Skeletal muscle satellite cell (primary cell): ENCODE results near the gene IKBKG.
"Not testable (repeated sequence)": the region's sequence is repeated elsewhere in the genome, so short reads cannot be mapped to it uniquely, and the experiment has no call there.

ENCODE experiments used
- H3K27me3 ChIP-seq: 2 replicates; pipeline ENCODE4 v1.7.0; 2013; ENCODE audit warnings: low read length; ENCODE audit not compliant: control insufficient read depth, insufficient read depth
- H3K36me3 ChIP-seq: 2 replicates; pipeline ENCODE4 v1.7.0; 2013; ENCODE audit warnings: mild to moderate bottlenecking, control low read depth, low read length; ENCODE audit not compliant: insufficient read depth
- H3K4me1 ChIP-seq: 2 replicates; pipeline ENCODE4 v1.7.0; 2013; ENCODE audit warnings: low read length; ENCODE audit not compliant: control insufficient read depth, insufficient read depth
- H3K4me2 ChIP-seq: 2 replicates; pipeline ENCODE4 v1.7.0; 2013; ENCODE audit warnings: mild to moderate bottlenecking, low read length
- H3K4me3 ChIP-seq: 2 replicates; pipeline ENCODE4 v1.7.0; 2013; ENCODE audit warnings: low read length
- H3K9ac ChIP-seq: 2 replicates; pipeline ENCODE4 v1.7.0; 2013; ENCODE audit warnings: mild to moderate bottlenecking, low read depth, low read length, moderate library complexity
- H3K9me3 ChIP-seq: replicated peaks from 2 replicates; pipeline ENCODE4 v1.7.0; 2013; ENCODE audit warnings: mild to moderate bottlenecking, control low read depth, low read length

Gene IKBKG

DNA sequence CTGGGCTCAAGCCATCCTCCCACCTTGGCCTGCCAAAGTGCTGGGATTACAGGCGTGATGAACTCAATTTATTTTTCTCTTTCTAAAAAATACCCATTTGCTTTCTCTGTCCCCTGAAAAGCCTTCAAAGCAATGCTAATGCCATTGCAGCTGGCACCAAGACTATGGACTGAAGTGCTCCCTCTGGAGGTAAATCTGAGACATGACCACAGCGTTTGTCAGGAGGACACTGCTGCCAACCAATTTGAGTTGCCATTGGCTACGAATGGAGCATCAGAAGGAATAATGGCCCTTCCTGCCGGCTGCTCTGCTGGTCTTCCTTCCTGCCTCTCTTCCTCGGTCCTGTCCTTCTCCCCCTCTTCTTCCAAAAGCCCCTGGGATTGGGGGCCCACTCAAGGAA lies 27.7 kb downstream of the IKBKG start:
- not testable (repeated sequence) for H3K4me3 ChIP-seq, H3K9me3 ChIP-seq, H3K9ac ChIP-seq, H3K36me3 ChIP-seq, H3K27me3 ChIP-seq, H3K4me1 ChIP-seq, H3K4me2 ChIP-seq

DNA sequence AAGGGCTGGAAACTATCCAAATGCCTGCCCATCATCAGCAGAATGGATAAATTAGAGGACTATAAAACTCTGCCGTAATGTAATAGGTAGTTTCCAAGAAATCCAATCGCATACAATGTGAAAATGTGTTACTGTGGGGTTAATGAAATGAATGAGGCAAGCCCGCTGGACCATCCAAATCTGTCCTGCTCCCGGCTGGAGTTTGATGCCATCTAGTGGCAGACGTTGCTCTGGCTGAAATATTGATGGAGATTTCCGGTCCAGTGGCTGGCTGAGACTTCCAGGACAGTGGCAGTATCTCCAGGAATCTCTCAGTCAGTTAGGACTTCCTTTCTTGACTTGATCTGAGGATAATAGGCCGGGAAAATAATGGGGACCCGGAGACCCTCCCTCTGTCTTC lies 35.6 kb downstream of the IKBKG start:
- not testable (repeated sequence) for H3K36me3 ChIP-seq, H3K9me3 ChIP-seq, H3K9ac ChIP-seq, H3K4me2 ChIP-seq, H3K4me1 ChIP-seq, H3K4me3 ChIP-seq, H3K27me3 ChIP-seq

DNA sequence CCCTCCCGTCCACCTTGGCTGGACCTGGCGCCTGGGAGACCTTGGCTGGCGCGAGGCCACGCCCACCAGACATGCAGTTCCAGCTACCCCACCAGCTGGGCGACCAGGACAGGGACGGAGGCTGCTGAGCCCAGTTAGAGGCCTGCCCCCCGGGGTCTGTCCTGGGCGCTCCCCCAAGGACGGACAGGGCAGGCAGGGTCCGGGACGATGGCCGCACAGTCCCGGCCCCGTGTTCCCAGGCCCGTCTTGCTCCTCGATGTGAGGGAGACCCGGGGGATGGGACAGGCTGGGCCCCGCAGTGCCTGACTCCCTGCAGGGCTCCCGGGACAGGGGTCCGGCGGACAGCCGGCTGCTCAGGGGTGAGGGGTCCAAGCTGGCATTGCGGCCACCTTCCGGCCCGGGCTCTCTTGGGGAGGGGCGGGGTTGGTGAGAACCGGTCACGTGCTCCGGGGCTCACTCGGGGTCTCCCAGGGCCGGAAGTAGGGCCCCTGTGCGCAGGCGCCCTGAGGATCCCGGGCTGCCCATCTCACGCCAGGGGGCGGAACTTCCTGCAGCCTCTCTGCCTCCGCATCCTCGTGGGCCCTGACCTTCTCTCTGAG lies 37.3 kb downstream of the IKBKG start, which contains the start of gene CTAG1A:
Gene CTAG1A, plus strand, starts transcription at position 549 of the 599 bp plus-strand sequence. CDS start 74 bp downstream, outside the sequence.
- not testable (repeated sequence) for H3K9ac ChIP-seq, H3K36me3 ChIP-seq, H3K4me3 ChIP-seq, H3K27me3 ChIP-seq, H3K4me1 ChIP-seq, H3K9me3 ChIP-seq, H3K4me2 ChIP-seq

DNA sequence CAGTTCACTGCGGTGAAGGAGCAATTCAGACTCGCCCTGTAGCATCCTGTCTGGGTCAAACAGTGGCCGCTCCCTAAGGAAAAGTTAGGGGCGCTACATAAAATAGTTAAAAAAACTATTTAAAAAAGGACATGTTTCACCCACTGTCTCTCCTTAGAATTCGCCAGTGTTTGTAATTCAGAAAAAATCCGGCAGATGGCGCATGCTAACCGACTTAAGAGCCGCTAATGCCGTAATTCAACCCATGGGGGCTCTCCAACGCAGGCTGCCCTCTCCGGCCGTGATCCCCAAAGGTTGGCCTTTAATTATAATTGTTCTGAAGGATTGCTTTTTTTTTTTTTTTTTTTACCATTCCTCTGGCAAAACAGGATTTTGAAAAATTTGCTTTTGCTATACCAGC lies 43.0 kb downstream of the IKBKG start:
- H3K9ac ChIP-seq, H3K4me1 ChIP-seq, H3K4me2 ChIP-seq, H3K4me3 ChIP-seq, H3K36me3 ChIP-seq, H3K27me3 ChIP-seq, H3K9me3 ChIP-seq: not testable (repeated sequence)

DNA sequence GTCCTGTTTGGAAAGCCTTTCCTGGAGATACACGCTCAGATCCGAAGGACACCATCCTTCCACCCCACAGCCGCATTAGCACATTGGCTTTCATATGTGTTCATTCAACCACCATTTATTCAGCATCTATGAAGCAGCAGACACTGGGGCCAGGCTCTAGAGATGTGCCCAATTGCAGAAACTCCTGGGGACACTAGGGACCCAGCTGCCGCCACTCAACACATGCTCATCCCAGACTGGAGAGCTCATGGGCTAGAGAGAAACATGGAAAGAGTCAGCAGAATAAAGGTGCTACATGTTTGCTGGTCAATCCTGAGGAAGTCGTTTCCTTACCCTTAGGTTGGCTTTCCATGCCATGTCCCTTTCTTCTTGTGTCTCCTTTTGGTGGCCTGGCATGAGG lies 45.1 kb downstream of the IKBKG start:
- no peaks in the 10 kb centered on the region for H3K36me3 ChIP-seq
- no peak overlapping the region for H3K9ac ChIP-seq
- no peaks in the 10 kb centered on the region for H3K9me3 ChIP-seq
- no peak overlapping the region for H3K4me2 ChIP-seq
- peaks cover 7% of the 10 kb centered on the region for H3K27me3 ChIP-seq
- no peaks in the 10 kb centered on the region for H3K4me1 ChIP-seq
- no peak overlapping the region for H3K4me3 ChIP-seq

DNA sequence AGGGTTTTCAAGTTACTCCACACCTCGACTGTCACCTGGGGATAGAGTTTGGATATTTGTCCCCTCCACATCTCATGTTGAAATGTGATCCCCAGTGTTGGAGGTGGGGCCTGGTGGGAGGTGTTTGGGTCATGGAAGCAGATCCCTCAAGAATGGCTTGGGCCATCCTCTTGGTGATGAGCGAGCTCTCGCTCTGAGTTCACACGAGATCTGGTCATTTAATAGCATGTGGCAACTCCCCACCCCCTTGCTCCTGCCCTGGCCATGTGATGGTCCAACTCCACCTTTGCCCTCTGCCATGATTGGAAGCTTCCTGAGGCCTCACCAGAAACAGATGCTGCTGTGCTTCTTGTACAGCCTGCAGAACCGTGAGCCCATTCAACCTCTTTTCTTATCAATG lies 45.8 kb downstream of the IKBKG start:
- no peaks in the 10 kb centered on the region for H3K4me1 ChIP-seq
- H3K4me2 ChIP-seq: no peak overlapping the region
- H3K4me3 ChIP-seq: no peak overlapping the region
- H3K9ac ChIP-seq: no peak overlapping the region
- H3K9me3 ChIP-seq: no peaks in the 10 kb centered on the region
- H3K27me3 ChIP-seq: peaks cover 7% of the 10 kb centered on the region
- no peaks in the 10 kb centered on the region for H3K36me3 ChIP-seq

DNA sequence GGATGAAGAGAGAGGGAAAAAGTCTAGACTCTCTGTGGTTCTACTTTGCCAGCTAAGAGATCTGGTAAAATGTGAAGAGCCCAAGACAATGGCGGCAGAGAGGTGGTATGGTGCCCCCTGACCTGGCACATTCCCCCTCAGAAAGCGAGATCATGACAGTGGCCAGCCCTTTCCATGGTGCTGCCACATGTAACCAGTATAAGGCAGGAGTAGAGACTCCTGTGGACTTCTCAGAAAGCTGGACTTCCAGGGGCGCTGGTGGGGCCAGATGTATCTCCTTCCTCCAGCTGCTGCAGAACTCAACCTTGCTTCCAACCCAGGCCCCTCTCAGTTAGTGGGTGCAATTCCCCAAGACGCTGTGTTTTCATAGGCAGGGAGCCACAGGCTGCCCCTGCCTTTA lies 47.1 kb downstream of the IKBKG start:
- Histone ChIP-seq H3K4me2 (no peak overlapping the region), H3K9ac (no peak overlapping the region), H3K9me3 (no peaks in the 10 kb centered on the region), H3K4me1 (no peaks in the 10 kb centered on the region), H3K36me3 (no peaks in the 10 kb centered on the region), H3K27me3 (peaks cover 7% of the 10 kb centered on the region), H3K4me3 (no peak overlapping the region)

DNA sequence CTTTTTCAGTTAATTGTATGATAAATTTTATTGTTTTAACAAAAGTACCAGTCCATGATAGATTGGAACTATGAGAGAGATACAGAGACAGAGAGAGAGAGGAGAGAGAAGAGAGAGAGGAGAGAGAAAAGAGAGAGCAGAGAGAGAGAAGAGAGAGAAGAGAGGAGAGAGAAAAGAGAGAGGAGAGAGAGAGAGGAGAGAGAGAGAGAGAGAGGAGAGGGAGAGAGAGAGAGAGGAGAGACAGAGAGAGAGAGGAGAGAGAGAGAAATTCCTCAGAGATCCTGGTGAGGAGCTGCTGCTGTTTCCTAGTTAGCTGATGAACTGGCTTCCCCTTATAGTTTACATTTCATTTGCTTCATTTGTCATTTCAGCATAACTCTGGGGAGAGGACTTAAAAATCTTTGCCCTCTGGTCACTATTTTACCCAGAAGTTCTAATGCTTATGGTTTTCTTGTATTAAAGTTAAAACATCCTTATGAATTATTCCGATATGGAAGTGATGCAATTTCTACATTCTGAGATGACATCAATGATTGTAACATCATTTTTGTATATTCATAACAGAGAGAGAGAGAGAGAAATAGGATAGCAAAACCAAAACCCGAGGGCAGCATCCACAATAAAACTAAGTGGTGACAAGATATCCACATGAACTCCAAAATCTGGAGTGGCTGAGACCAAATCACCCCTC lies 48.3 kb downstream of the IKBKG start:
- H3K9ac ChIP-seq: no peak overlapping the region
- H3K4me1 ChIP-seq: peaks cover 8% of the 10 kb centered on the region
- no peaks in the 10 kb centered on the region for H3K9me3 ChIP-seq
- no peaks in the 10 kb centered on the region for H3K36me3 ChIP-seq
- H3K27me3 ChIP-seq: peaks cover 7% of the 10 kb centered on the region
- no peak overlapping the region for H3K4me3 ChIP-seq
- no peak overlapping the region for H3K4me2 ChIP-seq

DNA sequence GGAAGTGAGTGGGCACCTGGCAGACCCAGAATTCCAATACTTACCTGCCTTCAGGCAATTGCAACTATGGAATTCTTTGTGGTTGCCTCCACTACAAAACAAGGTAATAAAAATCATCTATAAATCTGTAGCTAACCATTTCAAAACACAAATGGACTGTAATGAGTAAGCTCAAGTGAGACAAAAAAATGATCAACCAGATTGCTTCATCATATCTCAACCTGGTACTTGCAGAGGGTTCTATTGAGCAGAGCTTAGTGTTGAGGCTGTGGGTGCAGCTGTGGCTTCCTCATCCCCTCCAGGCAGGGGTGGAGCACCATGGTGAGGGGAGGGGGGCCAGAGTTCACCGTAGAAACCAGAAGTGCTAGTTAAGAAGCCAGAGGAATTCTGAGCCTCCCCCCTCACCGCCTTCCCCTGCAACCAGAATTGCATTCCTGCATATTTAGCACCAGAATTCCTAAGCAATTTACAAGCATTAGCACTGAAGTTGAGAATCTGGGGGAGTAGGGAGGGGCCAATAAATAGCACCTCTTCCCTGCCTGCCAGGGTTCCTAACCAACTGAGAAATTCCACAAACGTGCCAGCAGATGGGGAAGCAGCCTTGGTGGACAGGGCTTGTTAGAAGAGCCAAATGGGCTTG lies 49.0 kb downstream of the IKBKG start:
- no peaks in the 10 kb centered on the region for H3K9me3 ChIP-seq
- H3K36me3 ChIP-seq: no peaks in the 10 kb centered on the region
- peaks cover 14% of the 10 kb centered on the region for H3K4me1 ChIP-seq
- no peak overlapping the region for H3K4me3 ChIP-seq
- no peak overlapping the region for H3K9ac ChIP-seq
- no peak overlapping the region for H3K4me2 ChIP-seq
- peaks cover 7% of the 10 kb centered on the region for H3K27me3 ChIP-seq

DNA sequence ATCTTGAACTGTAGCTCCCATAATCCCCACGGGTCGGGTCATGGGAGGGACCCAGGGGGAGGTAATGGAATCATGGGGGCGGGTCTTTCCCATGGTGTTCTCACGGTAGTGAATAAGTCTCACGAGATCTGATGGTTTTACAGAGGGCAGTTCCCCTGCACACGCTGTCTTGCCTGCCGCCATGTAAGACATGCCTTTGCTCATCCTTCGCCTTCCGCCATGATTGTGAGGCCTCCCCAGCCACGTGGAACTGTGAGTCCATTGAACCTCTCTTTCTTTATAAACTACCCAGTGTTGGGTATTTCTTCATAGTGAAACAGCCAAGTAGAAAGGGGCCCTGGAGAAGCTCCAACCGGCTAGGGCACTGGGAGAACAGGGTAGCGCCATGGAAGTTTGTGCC lies 49.8 kb downstream of the IKBKG start:
- Histone ChIP-seq H3K4me3 (no peak overlapping the region), H3K9me3 (no peaks in the 10 kb centered on the region), H3K36me3 (no peaks in the 10 kb centered on the region), H3K4me2 (no peak overlapping the region), H3K9ac (no peak overlapping the region), H3K27me3 (peaks cover 4% of the 10 kb centered on the region), H3K4me1 (peaks cover 14% of the 10 kb centered on the region)

DNA sequence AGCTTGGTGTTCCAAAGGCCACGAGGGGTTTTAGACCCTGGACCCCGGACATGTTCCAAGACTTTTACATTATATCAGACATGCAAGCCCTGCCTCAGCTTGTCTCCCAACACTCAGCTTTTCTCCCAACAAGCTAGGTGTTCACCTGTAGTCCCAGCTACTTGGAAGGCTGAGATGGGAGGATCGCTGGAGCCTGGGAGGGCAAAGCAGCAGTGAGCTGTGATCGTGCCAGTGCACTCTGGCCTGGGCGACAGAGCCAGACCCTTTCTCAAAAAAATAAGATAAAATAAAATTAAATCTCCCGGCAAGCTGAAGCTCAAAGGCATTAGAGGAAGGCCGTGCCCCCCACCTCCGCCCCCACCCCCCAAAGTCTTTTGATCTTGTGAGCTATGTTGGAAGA lies 51.2 kb downstream of the IKBKG start:
- Histone ChIP-seq H3K27me3 (peaks cover 4% of the 10 kb centered on the region), H3K9me3 (no peaks in the 10 kb centered on the region), H3K36me3 (no peaks in the 10 kb centered on the region), H3K4me3 (no peak overlapping the region), H3K4me2 (no peak overlapping the region), H3K4me1 (peaks cover 19% of the 10 kb centered on the region), H3K9ac (no peak overlapping the region)

DNA sequence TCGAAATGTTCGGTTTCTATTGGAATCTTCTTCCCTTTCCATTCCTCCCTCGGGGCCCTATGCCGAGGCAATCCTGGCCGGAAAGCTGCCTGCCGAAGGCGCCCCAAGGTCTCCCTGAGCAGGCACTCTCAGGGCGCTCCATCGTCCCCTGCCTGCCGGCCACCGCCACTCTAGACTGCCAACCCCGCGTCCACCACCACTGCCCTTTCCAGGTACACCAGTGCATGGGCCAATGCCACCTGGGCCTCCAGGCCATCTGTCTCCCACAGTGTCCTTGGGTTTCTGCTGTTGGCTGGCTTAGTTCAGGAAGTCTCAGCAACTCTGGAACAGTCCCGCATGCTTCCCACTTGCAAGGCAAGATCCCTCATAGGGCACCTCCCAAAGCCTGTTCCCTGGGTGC lies 52.1 kb downstream of the IKBKG start:
- Histone ChIP-seq H3K4me2 (no peak overlapping the region), H3K9ac (no peak overlapping the region), H3K27me3 (peaks cover 4% of the 10 kb centered on the region), H3K4me1 (peaks cover 28% of the 10 kb centered on the region), H3K9me3 (no peaks in the 10 kb centered on the region), H3K4me3 (no peak overlapping the region), H3K36me3 (no peaks in the 10 kb centered on the region)
